Liver (tissue), 9 donors: ENCODE results near the gene ARSB. TPM values are rescaled to one million over a fixed set of nuclear protein-coding genes. Genes with fewer than 3 reads are reported as not detected.

Experiments
- DNase-seq: peaks from one replicate; pipeline ENCODE4 v3.0.0-alpha.2; 2017; ENCODE audit warnings: low spot score
- H3K27ac ChIP-seq, 2 donors: one replicate each; pipeline ENCODE4 v1.7.0; 2013; ENCODE audit warnings: inconsistent platforms in 2 of 2, low read length in 2 of 2, control low read depth in 1 of 2, low read depth in 1 of 2, mild to moderate bottlenecking in 1 of 2
- H3K27me3 ChIP-seq, 4 donors: one replicate each; pipeline versions ENCODE4 v1.6.1 to v1.7.0; 2013; ENCODE audit warnings: low read length in 3 of 4, inconsistent platforms in 1 of 4, mild to moderate bottlenecking in 1 of 4, moderate library complexity in 1 of 4; ENCODE audit not compliant: control insufficient read depth in 4 of 4, insufficient read depth in 4 of 4
- H3K36me3 ChIP-seq, 4 donors: one replicate each; pipeline versions ENCODE4 v1.6.1 to v1.7.0; 2013; ENCODE audit warnings: low read length in 3 of 4, mild to moderate bottlenecking in 3 of 4, low read depth in 1 of 4, moderate library complexity in 1 of 4; ENCODE audit not compliant: control insufficient read depth in 4 of 4, insufficient read depth in 3 of 4
- H3K4me1 ChIP-seq, 4 donors: one replicate each; pipeline versions ENCODE4 v1.6.1 to v1.7.0; 2013; ENCODE audit warnings: low read length in 3 of 4, mild to moderate bottlenecking in 3 of 4, moderate library complexity in 1 of 4; ENCODE audit not compliant: control insufficient read depth in 4 of 4, insufficient read depth in 4 of 4
- H3K4me3 ChIP-seq, 3 donors: one replicate each; pipeline versions ENCODE4 v1.6.1 to v1.7.0; 2013; ENCODE audit warnings: low read length in 3 of 3, control low read depth in 1 of 3, low read depth in 1 of 3, mild to moderate bottlenecking in 1 of 3
- H3K9ac ChIP-seq, 2 donors: one replicate each; pipeline ENCODE4 v1.7.0; 2013; ENCODE audit warnings: low read length in 2 of 2, mild to moderate bottlenecking in 2 of 2, moderate library complexity in 2 of 2, control low read depth in 1 of 2, low read depth in 1 of 2
- H3K9me3 ChIP-seq, 4 donors: one replicate each; pipeline versions ENCODE4 v1.6.1 to v1.7.0; 2013; ENCODE audit warnings: low read length in 3 of 4; ENCODE audit not compliant: control insufficient read depth in 4 of 4
- EGR1 ChIP-seq, 2 donors: IDR thresholded peaks; 2 replicates each; pipeline ENCODE4 v1.6.1; 2016 to 2018; ENCODE audit warnings: antibody characterized with exemption in 2 of 2, low read depth in 2 of 2
- FOXA1 ChIP-seq: IDR thresholded peaks from 2 replicates; pipeline ENCODE4 v1.6.1; 2016; ENCODE audit warnings: antibody characterized with exemption
- FOXA2 ChIP-seq: IDR thresholded peaks from 2 replicates; pipeline ENCODE4 v1.6.1; 2016; ENCODE audit warnings: antibody characterized with exemption
- GABPA ChIP-seq, 2 donors: IDR thresholded peaks in 1 of 2; conservative IDR thresholded peaks in 1 of 2; 2 replicates each; pipeline ENCODE4 v1.6.1; 2016; ENCODE audit warnings: antibody characterized with exemption in 2 of 2, mild to moderate bottlenecking in 1 of 2, moderate library complexity in 1 of 2
- HNF4A ChIP-seq, 2 donors: conservative IDR thresholded peaks; 2 replicates each; pipeline ENCODE4 v1.6.1; 2016; ENCODE audit warnings: antibody characterized with exemption in 2 of 2, mild to moderate bottlenecking in 2 of 2
- HNF4G ChIP-seq: IDR thresholded peaks from 2 replicates; pipeline ENCODE4 v1.6.1; 2016; ENCODE audit warnings: antibody characterized with exemption
- JUND ChIP-seq, 2 donors: IDR thresholded peaks; 2 replicates each; pipeline ENCODE4 v1.6.1; 2016; ENCODE audit warnings: antibody characterized with exemption in 2 of 2
- NR2F2 ChIP-seq: IDR thresholded peaks from 2 replicates; pipeline ENCODE4 v1.6.1; 2016; ENCODE audit warnings: antibody characterized with exemption
- RAD21 ChIP-seq, 2 donors: IDR thresholded peaks; 2 replicates each; pipeline ENCODE4 v1.6.1; 2016; ENCODE audit warnings: antibody characterized with exemption in 2 of 2, mild to moderate bottlenecking in 2 of 2
- RXRA ChIP-seq, 2 donors: IDR thresholded peaks; 2 replicates each; pipeline ENCODE4 v1.6.1; 2017 to 2018; ENCODE audit warnings: antibody characterized with exemption in 2 of 2, mild to moderate bottlenecking in 1 of 2
- SP1 ChIP-seq: IDR thresholded peaks from 2 replicates; pipeline ENCODE4 v1.6.1; 2018; ENCODE audit warnings: antibody characterized with exemption, mild to moderate bottlenecking
- TAF1 ChIP-seq: conservative IDR thresholded peaks from 2 replicates; pipeline ENCODE4 v1.6.1; 2016; ENCODE audit warnings: antibody characterized with exemption, mild to moderate bottlenecking
- YY1 ChIP-seq: IDR thresholded peaks from 2 replicates; pipeline ENCODE4 v1.6.1; 2016; ENCODE audit warnings: antibody characterized with exemption, mild to moderate bottlenecking
- WGBS: extraction: QIAGEN DNeasy Blood & Tissue Kit; methylation state at CpG from one replicate; pipeline ENCODE4 v1.1.7; 2013; 5-methylcytosine and 5-hydroxymethylcytosine counted together
- polyA plus RNA-seq, 2 donors: library from polyadenylated mRNA; stranded (reverse) in 1 of 2; unstranded in 1 of 2; fragments of 200-250 nt in 1 of 2; fragments of >200 nt in 1 of 2; fragmentation: Nextera tagmentation in 1 of 2; extraction: Ambion mirVana in 1 of 2; gene quantifications; one replicate each; pipeline versions ENCODE4 v1.2.1 to v1.2.3, GENCODE V29; 2013 to 2015
- total RNA-seq, 2 donors: library from RNA; depleted of rRNA; stranded (reverse); fragments of >200 nt; gene quantifications; one replicate each; pipeline ENCODE4 v1.2.3, GENCODE V29; 2014
- TF ChIP-seq, protein P1 (sequence below): fragments of 150-350 bp; IDR thresholded peaks from 2 replicates; pipeline ENCODE4 v1.5.1; 2017; ENCODE audit warnings: improper control_type of control experiment, low read depth, low read length; ENCODE audit not compliant: missing input control
- TF ChIP-seq, protein P2 (sequence below): IDR thresholded peaks from 2 replicates; pipeline ENCODE4 v1.6.1; 2016; ENCODE audit warnings: antibody characterized with exemption, mild to moderate bottlenecking
- TF ChIP-seq, protein P3 (sequence below): IDR thresholded peaks from 2 replicates; pipeline ENCODE4 v1.6.1; 2016; ENCODE audit warnings: antibody characterized with exemption
- TF ChIP-seq, protein P4 (sequence below): IDR thresholded peaks from 2 replicates; pipeline ENCODE4 v1.6.1; 2016; ENCODE audit warnings: antibody characterized with exemption
- TF ChIP-seq, protein P5 (sequence below): IDR thresholded peaks from 2 replicates; pipeline ENCODE4 v1.6.1; 2016; ENCODE audit warnings: antibody characterized with exemption
- donor health status: healthy.
- donor health status: healthy.
- donor health status: healthy.
- donor health status: healthy.
- donor health status: healthy.

ARSB gene
- total and polyA plus RNA-seq, 4 donors: 3.5 to 26.2 (median 8.7) TPM

DNA sequence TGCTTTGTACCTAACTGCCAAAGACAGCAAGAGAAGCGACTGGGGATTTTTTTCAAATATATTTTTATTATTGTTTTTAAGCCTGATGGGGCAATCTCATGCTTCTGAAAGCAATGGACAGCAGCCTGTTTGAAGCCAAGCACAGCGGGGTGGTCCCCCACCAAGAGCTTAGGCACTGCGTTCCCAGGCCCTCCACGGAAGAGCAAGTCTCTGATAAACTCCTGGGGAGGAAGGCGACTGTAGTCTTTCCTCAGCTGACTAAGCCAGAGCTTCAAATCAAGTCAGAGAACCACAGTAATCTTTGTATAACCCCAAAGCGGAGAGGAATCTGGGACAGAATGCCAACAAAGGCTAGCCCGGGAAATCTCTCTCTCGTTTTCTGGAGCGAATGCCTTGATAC, 54.4 kb downstream of the ARSB start:
- no peaks in the 10 kb centered on the region for H3K4me1 ChIP-seq
- H3K4me3 ChIP-seq: no peak overlapping the region
- no peaks in the 10 kb centered on the region for H3K9me3 ChIP-seq
- TF ChIP-seq NR2F2 (no peak), FOXA1 (no peak), TAF1 (no peak), HNF4A (conservative IDR thresholded peaks at IDR 0.05) (no peak), HNF4G (no peak), FOXA2 (no peak), RXRA (IDR thresholded peaks at IDR 0.05) (no peak), EGR1 (IDR thresholded peaks at IDR 0.05; ENCODE audit: low read depth in 2 of 2) (no peak), GABPA (IDR thresholded peaks at IDR 0.05 in 1 of 2, conservative IDR thresholded peaks at IDR 0.05 in 1 of 2) (no peak), SP1 (no peak), RAD21 (IDR thresholded peaks at IDR 0.05) (no peak), YY1 (no peak), JUND (IDR thresholded peaks at IDR 0.05) (no peak)
- TF ChIP-seq, protein P1, sequence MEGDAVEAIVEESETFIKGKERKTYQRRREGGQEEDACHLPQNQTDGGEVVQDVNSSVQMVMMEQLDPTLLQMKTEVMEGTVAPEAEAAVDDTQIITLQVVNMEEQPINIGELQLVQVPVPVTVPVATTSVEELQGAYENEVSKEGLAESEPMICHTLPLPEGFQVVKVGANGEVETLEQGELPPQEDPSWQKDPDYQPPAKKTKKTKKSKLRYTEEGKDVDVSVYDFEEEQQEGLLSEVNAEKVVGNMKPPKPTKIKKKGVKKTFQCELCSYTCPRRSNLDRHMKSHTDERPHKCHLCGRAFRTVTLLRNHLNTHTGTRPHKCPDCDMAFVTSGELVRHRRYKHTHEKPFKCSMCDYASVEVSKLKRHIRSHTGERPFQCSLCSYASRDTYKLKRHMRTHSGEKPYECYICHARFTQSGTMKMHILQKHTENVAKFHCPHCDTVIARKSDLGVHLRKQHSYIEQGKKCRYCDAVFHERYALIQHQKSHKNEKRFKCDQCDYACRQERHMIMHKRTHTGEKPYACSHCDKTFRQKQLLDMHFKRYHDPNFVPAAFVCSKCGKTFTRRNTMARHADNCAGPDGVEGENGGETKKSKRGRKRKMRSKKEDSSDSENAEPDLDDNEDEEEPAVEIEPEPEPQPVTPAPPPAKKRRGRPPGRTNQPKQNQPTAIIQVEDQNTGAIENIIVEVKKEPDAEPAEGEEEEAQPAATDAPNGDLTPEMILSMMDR: no peak
- TF ChIP-seq, protein P2, sequence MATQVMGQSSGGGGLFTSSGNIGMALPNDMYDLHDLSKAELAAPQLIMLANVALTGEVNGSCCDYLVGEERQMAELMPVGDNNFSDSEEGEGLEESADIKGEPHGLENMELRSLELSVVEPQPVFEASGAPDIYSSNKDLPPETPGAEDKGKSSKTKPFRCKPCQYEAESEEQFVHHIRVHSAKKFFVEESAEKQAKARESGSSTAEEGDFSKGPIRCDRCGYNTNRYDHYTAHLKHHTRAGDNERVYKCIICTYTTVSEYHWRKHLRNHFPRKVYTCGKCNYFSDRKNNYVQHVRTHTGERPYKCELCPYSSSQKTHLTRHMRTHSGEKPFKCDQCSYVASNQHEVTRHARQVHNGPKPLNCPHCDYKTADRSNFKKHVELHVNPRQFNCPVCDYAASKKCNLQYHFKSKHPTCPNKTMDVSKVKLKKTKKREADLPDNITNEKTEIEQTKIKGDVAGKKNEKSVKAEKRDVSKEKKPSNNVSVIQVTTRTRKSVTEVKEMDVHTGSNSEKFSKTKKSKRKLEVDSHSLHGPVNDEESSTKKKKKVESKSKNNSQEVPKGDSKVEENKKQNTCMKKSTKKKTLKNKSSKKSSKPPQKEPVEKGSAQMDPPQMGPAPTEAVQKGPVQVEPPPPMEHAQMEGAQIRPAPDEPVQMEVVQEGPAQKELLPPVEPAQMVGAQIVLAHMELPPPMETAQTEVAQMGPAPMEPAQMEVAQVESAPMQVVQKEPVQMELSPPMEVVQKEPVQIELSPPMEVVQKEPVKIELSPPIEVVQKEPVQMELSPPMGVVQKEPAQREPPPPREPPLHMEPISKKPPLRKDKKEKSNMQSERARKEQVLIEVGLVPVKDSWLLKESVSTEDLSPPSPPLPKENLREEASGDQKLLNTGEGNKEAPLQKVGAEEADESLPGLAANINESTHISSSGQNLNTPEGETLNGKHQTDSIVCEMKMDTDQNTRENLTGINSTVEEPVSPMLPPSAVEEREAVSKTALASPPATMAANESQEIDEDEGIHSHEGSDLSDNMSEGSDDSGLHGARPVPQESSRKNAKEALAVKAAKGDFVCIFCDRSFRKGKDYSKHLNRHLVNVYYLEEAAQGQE: no peak
- TF ChIP-seq, protein P3, sequence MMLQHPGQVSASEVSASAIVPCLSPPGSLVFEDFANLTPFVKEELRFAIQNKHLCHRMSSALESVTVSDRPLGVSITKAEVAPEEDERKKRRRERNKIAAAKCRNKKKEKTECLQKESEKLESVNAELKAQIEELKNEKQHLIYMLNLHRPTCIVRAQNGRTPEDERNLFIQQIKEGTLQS: no peak
- TF ChIP-seq, protein P4, sequence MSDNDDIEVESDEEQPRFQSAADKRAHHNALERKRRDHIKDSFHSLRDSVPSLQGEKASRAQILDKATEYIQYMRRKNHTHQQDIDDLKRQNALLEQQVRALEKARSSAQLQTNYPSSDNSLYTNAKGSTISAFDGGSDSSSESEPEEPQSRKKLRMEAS: no peak
- DNase-seq: no peak
- no peak overlapping the region for H3K9ac ChIP-seq
- 85% methylated on average over 9 of the region's 9 CpGs for WGBS
- no peaks in the 10 kb centered on the region for H3K27me3 ChIP-seq
- no peaks in the 10 kb centered on the region for H3K36me3 ChIP-seq
- no peak overlapping the region for H3K27ac ChIP-seq

DNA sequence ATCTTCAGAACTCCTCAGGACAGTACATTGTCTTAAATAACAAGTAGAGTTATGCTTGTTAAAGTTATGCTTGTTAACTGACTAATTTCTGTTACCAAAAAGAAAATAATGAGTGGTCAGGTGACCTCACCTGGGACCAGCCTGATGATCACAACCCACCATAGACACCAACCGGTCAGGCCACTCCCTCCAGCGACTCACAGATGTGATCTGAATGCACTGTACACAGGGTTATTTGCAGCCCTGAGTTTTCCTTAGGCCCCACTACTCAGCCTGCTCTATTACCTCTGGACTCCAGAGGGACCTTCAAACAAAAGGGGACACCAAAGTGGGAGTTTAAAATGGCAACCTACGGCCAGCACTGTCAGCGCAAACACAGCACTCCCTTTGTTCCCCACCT, 55.3 kb downstream of the ARSB start:
- TF ChIP-seq RAD21 (IDR thresholded peaks at IDR 0.05) (no peak), EGR1 (IDR thresholded peaks at IDR 0.05; ENCODE audit: low read depth in 2 of 2) (no peak), TAF1 (no peak), GABPA (IDR thresholded peaks at IDR 0.05 in 1 of 2, conservative IDR thresholded peaks at IDR 0.05 in 1 of 2) (no peak), RXRA (IDR thresholded peaks at IDR 0.05) (no peak), HNF4G (no peak), JUND (IDR thresholded peaks at IDR 0.05) (no peak), NR2F2 (no peak), FOXA2 (no peak), SP1 (no peak), YY1 (no peak)
- TF ChIP-seq, protein P5, sequence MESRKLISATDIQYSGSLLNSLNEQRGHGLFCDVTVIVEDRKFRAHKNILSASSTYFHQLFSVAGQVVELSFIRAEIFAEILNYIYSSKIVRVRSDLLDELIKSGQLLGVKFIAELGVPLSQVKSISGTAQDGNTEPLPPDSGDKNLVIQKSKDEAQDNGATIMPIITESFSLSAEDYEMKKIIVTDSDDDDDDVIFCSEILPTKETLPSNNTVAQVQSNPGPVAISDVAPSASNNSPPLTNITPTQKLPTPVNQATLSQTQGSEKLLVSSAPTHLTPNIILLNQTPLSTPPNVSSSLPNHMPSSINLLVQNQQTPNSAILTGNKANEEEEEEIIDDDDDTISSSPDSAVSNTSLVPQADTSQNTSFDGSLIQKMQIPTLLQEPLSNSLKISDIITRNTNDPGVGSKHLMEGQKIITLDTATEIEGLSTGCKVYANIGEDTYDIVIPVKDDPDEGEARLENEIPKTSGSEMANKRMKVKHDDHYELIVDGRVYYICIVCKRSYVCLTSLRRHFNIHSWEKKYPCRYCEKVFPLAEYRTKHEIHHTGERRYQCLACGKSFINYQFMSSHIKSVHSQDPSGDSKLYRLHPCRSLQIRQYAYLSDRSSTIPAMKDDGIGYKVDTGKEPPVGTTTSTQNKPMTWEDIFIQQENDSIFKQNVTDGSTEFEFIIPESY: no peak
- TF ChIP-seq, protein P1: no peak
- H3K36me3 ChIP-seq: no peaks in the 10 kb centered on the region
- no peaks in the 10 kb centered on the region for H3K27me3 ChIP-seq
- no peak overlapping the region for H3K27ac ChIP-seq
- H3K9me3 ChIP-seq: no peaks in the 10 kb centered on the region
- 85% methylated on average over 4 of the region's 4 CpGs for WGBS
- no peak for DNase-seq
- H3K4me3 ChIP-seq: no peak overlapping the region
- H3K9ac ChIP-seq: no peak overlapping the region
- no peaks in the 10 kb centered on the region for H3K4me1 ChIP-seq
